Large intestine (tissue), 3 donors: Measurements from ENCODE around the gene ZNF428. TPM values are rescaled to one million over a fixed set of nuclear protein-coding genes. Genes with fewer than 3 reads are reported as not detected.

ENCODE experiments used
- DNase-seq, 2 donors: peaks; one replicate each; pipeline versions ENCODE4 v3.0.0 to v3.0.0-alpha.2; 2013
- H3K27ac ChIP-seq: one replicate; pipeline ENCODE4 v1.5.1; 2013; ENCODE audit warnings: low read length
- H3K27me3 ChIP-seq: 2 replicates; pipeline ENCODE4 v1.6.1; 2013; ENCODE audit warnings: low read length; ENCODE audit not compliant: control insufficient read depth, insufficient read depth
- H3K36me3 ChIP-seq: 2 replicates; pipeline ENCODE4 v1.6.1; 2013; ENCODE audit warnings: low read length; ENCODE audit not compliant: control insufficient read depth, insufficient read depth
- H3K4me1 ChIP-seq: one replicate; pipeline ENCODE4 v1.6.1; 2013; ENCODE audit warnings: low read length; ENCODE audit not compliant: control insufficient read depth, insufficient read depth
- H3K4me3 ChIP-seq: one replicate; pipeline ENCODE4 v1.5.1; 2013; ENCODE audit warnings: low read length
- H3K9me3 ChIP-seq: one replicate; pipeline ENCODE4 v1.6.1; 2013; ENCODE audit warnings: mild to moderate bottlenecking, low read depth, low read length, moderate library complexity; ENCODE audit not compliant: control insufficient read depth
- WGBS: methylation state at CpG from one replicate; pipeline ENCODE4 v1.1.5; 2013; ENCODE audit warnings: low lambda C conversion rate; ENCODE audit not compliant: insufficient coverage; 5-methylcytosine and 5-hydroxymethylcytosine counted together
- polyA plus RNA-seq: library from polyadenylated mRNA; unstranded; fragments of 120-200 nt; gene quantifications from one replicate; pipeline ENCODE4 v1.2.1, GENCODE V29; 2013

Gene ZNF428
- polyA plus RNA-seq, 1 donor, result 40.4 TPM

DNA sequence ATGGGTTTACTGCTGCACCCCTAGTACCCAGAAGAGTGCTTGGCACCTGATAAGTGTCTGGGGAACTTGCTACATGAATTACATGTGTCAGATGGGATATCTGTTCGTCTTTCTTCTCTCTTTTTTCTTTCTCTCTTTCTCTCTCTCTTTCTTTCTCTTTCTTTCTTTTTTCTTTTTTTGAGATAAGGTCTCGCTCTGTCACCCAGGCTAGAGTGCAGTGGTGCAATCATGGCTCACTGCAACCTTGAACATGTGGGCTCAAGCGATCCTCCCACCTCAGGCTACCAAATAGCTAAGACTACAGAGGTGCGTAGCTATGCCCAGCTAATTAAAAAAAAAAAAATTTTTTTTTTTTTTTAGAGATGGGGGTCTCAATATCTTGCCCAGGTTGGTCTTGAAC lies 14.1 kb upstream of the ZNF428 start:
- WGBS, result 94% methylated on average over 2 of the region's 4 CpGs
- H3K4me1 ChIP-seq, result peaks cover 10% of the 10 kb centered on the region
- DNase-seq, result no peak
- H3K27ac ChIP-seq, result no peak overlapping the region
- H3K27me3 ChIP-seq, result peaks cover 7% of the 10 kb centered on the region
- no peaks in the 10 kb centered on the region for H3K36me3 ChIP-seq
- no peaks in the 10 kb centered on the region for H3K9me3 ChIP-seq
- no peak overlapping the region for H3K4me3 ChIP-seq

- peaks cover 10% of the 10 kb centered on the region for H3K4me1 ChIP-seq
- no peaks in the 10 kb centered on the region for H3K36me3 ChIP-seq
- no peak overlapping the region for H3K4me3 ChIP-seq
- DNase-seq, result no peak
- no peak overlapping the region for H3K27ac ChIP-seq
- WGBS, result no CpG with 5 or more reads among the region's 5 CpGs
- no peaks in the 10 kb centered on the region for H3K27me3 ChIP-seq
- H3K9me3 ChIP-seq, result no peaks in the 10 kb centered on the region
These were observed 12.1 kb upstream of the ZNF428 start for GRCh38 chr19:43631491-43631890.

DNA sequence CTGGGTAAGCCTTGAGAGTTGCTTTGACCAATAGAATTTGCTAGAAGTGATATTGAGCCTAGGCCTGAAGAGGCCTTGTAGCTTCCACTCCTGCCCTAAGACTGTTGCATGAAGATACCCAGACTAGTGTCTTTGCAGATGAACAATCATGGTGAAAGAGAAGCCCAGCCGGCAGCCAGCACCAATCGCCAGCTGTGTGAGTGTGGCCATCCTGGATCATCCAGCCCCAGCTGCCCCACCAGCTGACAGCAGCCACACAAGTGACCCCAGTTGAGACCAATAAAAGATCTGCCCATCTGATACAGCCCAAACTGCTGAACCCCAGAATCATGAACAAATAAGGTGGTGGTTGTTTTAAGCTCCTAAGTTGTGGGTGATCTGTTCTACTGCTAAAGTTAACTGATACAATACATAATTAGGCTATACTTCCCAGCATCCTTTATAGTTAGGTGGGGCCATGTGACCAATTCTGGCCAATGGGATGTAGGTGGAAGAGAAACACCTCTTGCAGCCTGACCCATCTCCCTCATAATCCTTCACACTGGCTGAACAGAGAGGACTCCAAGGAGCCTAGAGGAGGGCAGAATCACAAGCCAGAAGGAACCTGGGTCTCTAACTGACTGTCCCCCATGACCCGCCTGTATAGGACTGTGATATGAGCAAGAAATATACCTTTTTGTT lies 9.4 kb upstream of the ZNF428 start:
- Histone ChIP-seq H3K27me3 (no peaks in the 10 kb centered on the region), H3K4me3 (no peak overlapping the region), H3K4me1 (no peaks in the 10 kb centered on the region), H3K36me3 (no peaks in the 10 kb centered on the region), H3K27ac (no peak overlapping the region), H3K9me3 (no peaks in the 10 kb centered on the region)
- DNase-seq, result no peak
- no CpG with 5 or more reads among the region's 3 CpGs for WGBS

GRCh38 chr19:43626838-43627237 lies 7.4 kb upstream of the ZNF428 start:
- H3K27ac ChIP-seq, result no peak overlapping the region
- WGBS, result no CpG with 5 or more reads among the region's 17 CpGs
- H3K4me1 ChIP-seq, result no peaks in the 10 kb centered on the region
- no peaks in the 10 kb centered on the region for H3K27me3 ChIP-seq
- H3K36me3 ChIP-seq, result no peaks in the 10 kb centered on the region
- DNase-seq, result no peak
- H3K4me3 ChIP-seq, result no peak overlapping the region
- H3K9me3 ChIP-seq, result no peaks in the 10 kb centered on the region

- no peaks in the 10 kb centered on the region for H3K9me3 ChIP-seq
- no peaks in the 10 kb centered on the region for H3K36me3 ChIP-seq
- no CpG with 5 or more reads among the region's 32 CpGs for WGBS
- no peak for DNase-seq
- H3K4me1 ChIP-seq, result no peaks in the 10 kb centered on the region
- no peaks in the 10 kb centered on the region for H3K27me3 ChIP-seq
- no peak overlapping the region for H3K27ac ChIP-seq
- no peak overlapping the region for H3K4me3 ChIP-seq
These were observed 6.6 kb upstream of the ZNF428 start for GRCh38 chr19:43625918-43626579.

- no peaks in the 10 kb centered on the region for H3K27me3 ChIP-seq
- DNase-seq, result peak in 1 of 2 donors; percentile 12
- no peaks in the 10 kb centered on the region for H3K36me3 ChIP-seq
- H3K4me3 ChIP-seq, result no peak overlapping the region
- H3K4me1 ChIP-seq, result peaks cover 4% of the 10 kb centered on the region
- no peaks in the 10 kb centered on the region for H3K9me3 ChIP-seq
- H3K27ac ChIP-seq, result no peak overlapping the region
- WGBS, result no CpG with 5 or more reads among the region's 30 CpGs
These were observed 5.5 kb upstream of the ZNF428 start for GRCh38 chr19:43624933-43625332.

DNA sequence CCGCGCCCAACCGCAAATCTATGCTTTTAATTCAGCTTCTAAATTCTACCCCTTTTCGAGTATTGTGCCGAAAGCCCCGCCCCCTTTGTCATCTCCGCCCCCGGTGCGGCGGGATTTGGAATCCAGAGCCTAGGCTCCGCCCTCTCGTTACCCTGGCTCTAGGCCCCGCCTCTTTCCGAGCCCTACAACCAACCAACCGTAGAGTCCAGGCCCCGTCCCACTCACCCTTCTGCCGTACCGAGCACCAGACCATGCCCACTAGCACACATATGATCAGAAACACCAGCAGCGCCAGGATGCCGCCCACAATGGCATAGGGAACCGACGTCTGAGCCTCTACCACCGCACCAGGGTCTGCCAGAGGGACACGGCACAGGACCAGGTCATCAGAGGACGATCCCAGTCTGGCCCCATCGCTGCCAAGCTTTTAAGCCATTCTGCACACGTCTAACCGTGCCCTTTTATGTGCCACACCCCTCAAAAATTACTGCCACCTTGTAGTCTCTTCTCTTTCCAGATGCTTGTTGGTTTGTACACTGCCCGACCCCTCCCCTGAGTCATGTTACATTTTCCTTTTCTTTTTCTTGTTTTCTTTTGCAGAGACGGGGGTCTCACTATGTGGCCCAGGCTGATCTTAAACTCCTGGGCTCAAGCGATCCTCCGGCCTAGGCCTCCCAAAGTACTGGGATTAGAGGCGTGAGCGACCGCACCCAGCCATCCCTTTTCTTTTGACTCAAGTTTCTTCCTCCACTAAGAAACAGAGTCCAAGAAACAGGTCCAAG lies 4.7 kb upstream of the ZNF428 start:
- Histone ChIP-seq H3K9me3 (peaks cover 2% of the 10 kb centered on the region), H3K36me3 (no peaks in the 10 kb centered on the region), H3K4me3 (no peak overlapping the region), H3K27ac (no peak overlapping the region), H3K27me3 (no peaks in the 10 kb centered on the region), H3K4me1 (peaks cover 4% of the 10 kb centered on the region)
- DNase-seq, result no peak
- WGBS, result 86% methylated on average over 5 of the region's 35 CpGs

- Histone ChIP-seq H3K9me3 (peaks cover 2% of the 10 kb centered on the region), H3K36me3 (no peaks in the 10 kb centered on the region), H3K27ac (no peak overlapping the region), H3K4me1 (peaks cover 4% of the 10 kb centered on the region), H3K27me3 (no peaks in the 10 kb centered on the region), H3K4me3 (no peak overlapping the region)
- DNase-seq, result no peak
- no CpG with 5 or more reads among the region's 1 CpG for WGBS
These were observed 3.5 kb upstream of the ZNF428 start for GRCh38 chr19:43622956-43623355.

- H3K27ac ChIP-seq, result no peak overlapping the region
- H3K36me3 ChIP-seq, result no peaks in the 10 kb centered on the region
- no peak overlapping the region for H3K4me3 ChIP-seq
- peaks cover 2% of the 10 kb centered on the region for H3K9me3 ChIP-seq
- peaks cover 4% of the 10 kb centered on the region for H3K4me1 ChIP-seq
- no peak for DNase-seq
- WGBS, result no CpG with 5 or more reads among the region's 4 CpGs
- no peaks in the 10 kb centered on the region for H3K27me3 ChIP-seq
These were observed 2.6 kb upstream of the ZNF428 start for GRCh38 chr19:43622070-43622469.

DNA sequence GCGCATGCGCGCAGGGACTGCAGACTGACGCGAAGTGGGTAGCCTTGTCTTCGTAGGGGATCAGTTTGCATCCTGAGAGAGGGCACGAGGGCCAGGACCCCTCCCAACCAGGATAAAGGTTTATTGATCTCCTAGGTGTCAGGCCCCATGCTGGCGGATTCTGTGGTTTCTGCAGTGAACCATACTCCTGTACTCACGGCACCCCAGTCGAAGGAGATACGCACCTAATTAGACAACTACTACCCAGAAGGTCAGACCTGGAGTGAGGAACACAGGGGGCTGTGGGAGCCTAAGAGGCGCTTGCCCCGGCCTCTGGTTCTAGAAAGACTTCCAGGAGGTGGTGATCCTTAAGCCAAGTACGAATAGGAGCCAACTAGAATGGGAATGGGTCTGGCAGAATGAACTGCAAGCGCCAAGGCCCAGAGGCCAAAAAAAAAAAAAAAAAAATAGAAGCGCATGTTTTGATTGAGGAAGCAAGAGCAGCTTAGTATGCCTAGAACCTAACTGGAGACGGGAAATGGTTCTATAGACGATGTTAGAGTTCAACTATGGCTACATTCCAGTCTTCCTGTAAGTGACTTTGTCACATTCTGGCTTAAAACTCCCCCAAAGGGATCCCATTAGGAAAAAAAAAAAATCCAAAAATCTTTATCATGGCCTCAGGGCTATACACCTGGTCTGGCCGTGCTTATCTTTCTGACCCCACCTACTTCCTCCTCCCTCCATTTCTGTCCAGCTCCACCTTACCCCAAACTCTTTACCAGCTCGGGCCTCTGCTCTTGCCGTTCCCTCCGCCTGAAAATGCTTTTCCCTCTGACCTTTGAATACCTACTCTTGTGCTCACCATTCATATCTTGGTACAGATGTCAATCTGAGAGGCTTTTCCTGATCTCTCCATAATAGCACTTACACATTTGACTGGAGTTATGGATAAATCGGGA lies 902 bp upstream of the ZNF428 start:
- no peaks in the 10 kb centered on the region for H3K36me3 ChIP-seq
- WGBS, result 60% methylated on average over 1 of the region's 23 CpGs
- no peak for DNase-seq
- no peaks in the 10 kb centered on the region for H3K27me3 ChIP-seq
- peak overlapping the region; percentile 85 for H3K27ac ChIP-seq
- H3K4me3 ChIP-seq, result peak overlapping the region; percentile 71
- peaks cover 4% of the 10 kb centered on the region for H3K4me1 ChIP-seq
- peaks cover 2% of the 10 kb centered on the region for H3K9me3 ChIP-seq
